ENCODE measurements around the gene CENPM.

- TF ChIP-seq CTCF (optimal IDR thresholded peaks at IDR 0.05 in 1 of 3, IDR thresholded peaks at IDR 0.05 in 1 of 3, conservative IDR thresholded peaks at IDR 0.05 in 1 of 3; ENCODE audit: extremely low read depth in 1 of 3, insufficient read depth in 2 of 3, low read length in 3 of 3) (no peak), EZH2 (IDR thresholded peaks at IDR 0.05; ENCODE audit: low read length) (peak; percentile 18)
Observed at GRCh38 chr22:41913040-41913719, 33.8 kb downstream of the CENPM start.
